Stimulated activated CD4-positive, alpha-beta T cell treated with anti-CD3 and anti-CD28 coated beads, Interleukin-15, amount 100 ng/mL, for 1 hour (primary cell): ENCODE data around the gene DOCK1.

Experiments
- DNase-seq, 2 donors: peaks; one replicate each; pipeline ENCODE4 v3.0.0-alpha.2; 2020; ENCODE audit warnings: low read depth in 1 of 2, low spot score in 1 of 2

The DOCK1 gene

GRCh38 chr10:127132451-127132850, 227.2 kb downstream of the DOCK1 start:
- no peak for DNase-seq

DNA sequence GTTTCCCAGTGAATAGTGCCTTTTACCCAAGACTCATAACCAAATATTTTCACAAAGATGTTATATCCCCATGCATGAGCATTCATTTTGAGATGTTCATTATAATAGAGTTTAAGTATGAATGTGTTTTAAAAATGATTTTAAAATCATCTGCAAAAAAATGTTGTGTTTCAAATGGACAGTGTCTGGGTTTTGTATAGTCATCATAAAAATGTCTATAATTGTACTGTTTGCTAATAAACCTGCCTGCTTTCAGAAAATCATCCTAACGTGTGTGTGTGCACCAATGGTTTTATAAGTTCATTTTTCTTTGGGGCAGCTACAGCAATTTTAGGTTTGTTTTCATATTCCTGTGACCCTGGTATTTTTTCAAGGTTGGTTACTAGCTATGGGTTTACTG, 228.0 kb downstream of the DOCK1 start:
- no peak for DNase-seq

- DNase-seq, result no peak
These were observed 228.7 kb downstream of the DOCK1 start for GRCh38 chr10:127133672-127134500.

- DNase-seq, result no peak
These were observed 230.8 kb downstream of the DOCK1 start for GRCh38 chr10:127135844-127136577.

GRCh38 chr10:127137391-127137790, 232.2 kb downstream of the DOCK1 start:
- no peak for DNase-seq

DNA sequence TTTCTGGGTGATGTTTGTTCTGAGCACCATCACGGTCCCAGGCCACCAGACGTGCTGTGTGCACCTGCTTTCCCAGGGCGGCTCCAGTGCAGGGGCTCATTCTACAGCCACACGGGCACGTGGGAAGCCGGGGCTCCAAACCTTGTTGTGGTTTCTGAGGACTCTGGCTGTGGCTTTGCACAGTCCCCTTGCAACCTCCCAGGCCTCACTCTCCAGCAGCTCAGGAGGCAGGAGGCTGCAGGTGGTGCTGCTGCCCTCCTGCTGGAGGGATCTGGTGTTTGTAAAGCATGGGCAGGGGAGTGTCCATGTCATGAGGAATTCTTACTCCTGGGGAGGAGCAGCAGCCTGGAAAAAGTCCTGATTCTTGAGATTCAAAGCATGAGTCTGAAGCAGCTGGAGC, 236.9 kb downstream of the DOCK1 start:
- no peak for DNase-seq

- DNase-seq, result no peak
These were observed 237.6 kb downstream of the DOCK1 start for GRCh38 chr10:127142856-127143255.

DNA sequence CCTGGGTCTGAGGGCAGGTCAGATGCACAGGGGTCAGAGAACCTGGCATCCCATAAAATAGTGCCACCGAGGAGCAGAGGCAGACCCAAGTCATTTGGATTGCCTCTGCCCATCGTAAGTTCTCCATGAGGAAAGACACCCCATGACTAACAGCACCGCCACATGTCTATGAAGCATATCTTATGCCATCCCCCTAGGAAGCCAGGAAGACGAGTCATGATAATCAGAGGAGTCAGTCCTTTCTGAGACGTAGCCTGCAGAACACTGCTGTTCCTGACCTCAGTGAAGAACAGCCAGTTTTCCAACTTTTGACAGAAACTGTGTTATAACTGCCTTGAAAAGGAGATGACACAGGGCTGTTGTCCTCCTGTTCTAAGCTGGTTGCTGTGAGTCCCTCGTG, 239.9 kb downstream of the DOCK1 start:
- DNase-seq, result no peak

GRCh38 chr10:127146661-127147060, 241.4 kb downstream of the DOCK1 start:
- DNase-seq, result no peak

DNA sequence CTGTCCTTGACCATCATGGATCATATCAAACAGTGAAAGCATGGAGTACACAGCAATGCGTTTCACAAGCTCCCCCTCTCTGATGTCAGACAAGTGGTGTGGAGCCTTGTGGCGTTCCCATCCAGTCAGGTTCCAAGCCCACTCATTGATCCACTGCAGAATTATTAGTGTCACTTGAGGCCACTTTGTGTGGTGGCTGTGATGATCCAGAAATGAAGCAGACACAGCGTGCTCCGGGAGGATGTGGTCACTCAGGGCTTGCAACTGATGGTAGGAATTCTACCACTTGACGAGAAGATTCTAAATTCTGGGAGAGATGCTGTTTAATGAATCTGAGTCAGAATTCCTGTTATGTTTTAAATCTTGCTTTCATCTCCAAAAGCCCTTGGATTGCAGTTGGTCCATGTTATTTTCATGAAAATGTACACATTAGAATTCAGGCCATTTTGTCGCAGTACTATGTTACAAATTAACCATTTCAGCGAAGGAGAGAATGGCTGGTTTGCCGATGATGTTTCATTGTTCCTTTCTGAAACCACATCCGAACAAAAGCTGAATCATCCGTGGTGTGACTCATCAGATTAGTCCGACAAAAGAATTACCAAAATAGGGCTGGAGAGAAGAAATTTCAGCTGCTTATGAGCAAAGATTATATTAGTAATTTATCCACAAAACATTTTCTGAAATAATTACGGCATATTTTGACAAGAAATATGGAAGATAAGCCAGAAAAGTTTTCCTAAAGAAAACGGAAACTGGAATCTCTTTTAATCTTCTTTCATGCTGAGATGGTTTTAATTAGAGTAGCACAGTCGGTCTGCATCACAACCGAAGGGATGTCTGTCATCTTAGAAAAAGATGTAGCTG, 243.1 kb downstream of the DOCK1 start:
- DNase-seq, result no peak

DNA sequence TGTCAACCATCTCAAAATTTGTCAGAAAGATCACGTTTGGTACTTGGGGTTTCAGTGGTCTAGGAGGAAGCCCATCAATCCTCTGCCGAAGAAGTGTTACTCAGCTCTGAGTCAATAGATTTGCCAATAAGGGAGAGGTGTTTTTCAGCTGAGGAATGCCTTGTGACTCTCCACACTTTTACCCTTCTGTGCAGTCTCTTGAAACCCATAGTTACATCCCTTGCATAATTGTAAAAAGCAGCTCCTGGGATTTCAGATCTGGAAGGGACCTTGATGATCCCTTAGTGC, 243.6 kb downstream of the DOCK1 start:
- DNase-seq, result no peak

DNA sequence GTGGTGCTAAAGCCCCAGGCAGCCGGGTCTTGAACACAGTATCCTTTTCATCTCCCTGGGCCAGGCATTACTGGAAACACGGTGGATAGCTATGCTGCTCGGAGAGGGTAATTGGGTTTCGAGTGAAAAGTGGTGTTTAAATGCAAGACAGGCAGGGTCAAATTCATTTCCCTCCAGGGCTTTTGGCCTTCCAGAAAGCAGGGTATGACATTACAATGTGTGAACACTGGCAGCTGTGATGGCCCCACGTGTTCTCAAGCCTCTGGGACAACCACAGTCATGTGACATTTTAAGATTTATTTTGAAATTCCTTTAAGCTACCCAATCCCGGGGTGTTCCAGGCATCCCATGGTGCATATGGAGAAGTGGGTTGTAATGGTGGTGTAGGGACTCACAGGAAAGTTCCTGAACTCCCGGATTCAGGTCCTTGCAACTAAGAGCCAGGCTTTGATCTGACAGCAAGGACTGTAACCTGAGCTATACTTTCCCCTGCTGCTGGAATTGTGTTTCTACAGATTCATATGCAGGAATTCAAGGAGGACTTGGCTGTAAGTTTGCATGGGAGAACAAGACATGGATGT, 244.4 kb downstream of the DOCK1 start:
- no peak for DNase-seq

- no peak for DNase-seq
These were observed 244.9 kb downstream of the DOCK1 start for GRCh38 chr10:127150136-127150535.

DNA sequence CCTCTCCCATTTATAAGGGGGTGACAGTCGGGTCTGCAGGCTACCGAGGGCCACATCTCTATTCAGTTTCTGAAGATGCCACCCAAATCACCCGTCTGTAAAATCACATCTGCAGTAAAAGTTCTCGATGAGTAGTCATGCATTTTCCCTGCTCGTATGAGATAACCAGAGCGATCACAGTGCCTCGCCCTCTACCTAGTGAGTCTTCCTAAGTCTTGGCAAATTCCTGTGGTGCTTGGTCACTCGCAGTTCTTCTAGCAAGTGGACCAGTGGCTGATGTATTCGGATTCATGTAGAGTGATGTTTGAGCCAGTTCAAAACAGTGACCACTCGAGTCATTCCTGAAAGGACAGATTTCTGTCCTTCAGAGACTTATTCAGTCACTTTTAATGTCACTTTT, 246.3 kb downstream of the DOCK1 start:
- no peak for DNase-seq

- no peak for DNase-seq
These were observed 246.9 kb downstream of the DOCK1 start for GRCh38 chr10:127151981-127152699.

DNA sequence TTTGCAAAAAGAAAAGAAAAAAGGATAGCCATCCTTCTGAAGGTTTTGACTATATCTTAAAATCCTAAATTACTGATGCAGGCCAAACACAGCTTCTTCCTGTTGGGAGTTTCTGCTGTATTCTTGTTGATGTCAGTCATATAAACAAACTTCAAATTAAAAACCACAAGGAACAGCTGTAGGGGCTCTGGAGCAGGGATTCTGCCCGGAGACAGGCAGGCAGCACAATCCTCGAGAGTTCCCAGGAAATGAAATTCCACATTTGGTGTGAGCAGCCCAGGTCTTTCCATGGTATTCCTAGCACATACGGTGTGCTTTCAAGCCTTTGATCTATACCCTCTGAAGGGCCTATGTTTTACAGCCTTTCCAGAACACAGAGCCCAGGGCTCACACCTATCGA, 248.0 kb downstream of the DOCK1 start:
- DNase-seq, result no peak

GRCh38 chr10:127154831-127155620, 249.8 kb downstream of the DOCK1 start:
- DNase-seq, result no peak

- no peak for DNase-seq
These were observed 251.9 kb downstream of the DOCK1 start for GRCh38 chr10:127157089-127157488.

DNA sequence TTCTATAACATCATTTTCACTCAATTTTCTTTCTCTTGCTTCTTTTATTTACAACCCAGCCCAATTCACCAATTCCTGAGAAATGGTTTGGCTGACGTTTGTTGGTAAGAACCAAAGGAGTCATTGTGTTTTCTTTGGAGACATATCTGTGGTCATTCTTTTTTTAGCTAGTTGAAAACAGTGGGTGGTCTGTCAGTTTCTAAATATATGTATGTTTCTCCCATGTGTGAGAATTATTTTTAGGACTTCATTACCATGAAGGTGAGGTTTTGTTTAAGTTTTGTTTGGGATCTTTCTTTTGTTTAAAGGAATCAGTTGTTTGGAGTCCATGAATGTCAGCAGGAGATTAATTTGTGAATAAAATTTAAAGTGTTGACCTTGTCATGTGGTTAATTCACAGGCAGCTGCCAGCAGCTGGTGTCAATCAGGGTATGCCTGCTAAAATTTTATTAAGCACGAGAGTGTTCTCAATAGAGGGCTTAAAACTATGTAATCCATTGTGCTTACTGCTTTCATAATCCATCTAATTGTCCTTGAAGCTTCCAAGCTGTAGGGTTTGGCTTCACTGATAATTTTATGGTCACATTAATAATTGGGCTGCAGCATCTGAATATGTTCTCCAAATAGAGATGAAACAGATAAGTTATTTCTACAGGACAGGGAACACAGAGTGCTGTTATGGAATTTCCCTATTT, 252.4 kb downstream of the DOCK1 start:
- DNase-seq, result no peak
